GM12878 (cell line): Measurements from ENCODE around the gene AFAP1.

Source experiments
- CTCF ChIP-seq, 3 experiments: IDR thresholded peaks in 2 of 3; conservative IDR thresholded peaks in 1 of 3; 2 replicates each; pipeline ENCODE4 v1.5.1; 2011; ENCODE audit warnings: low read depth in 3 of 3, low read length in 3 of 3, mild to moderate bottlenecking in 3 of 3, control low read depth in 2 of 3, moderate library complexity in 2 of 3, inconsistent platforms in 1 of 3, mixed read lengths in 1 of 3; ENCODE audit not compliant: control insufficient read depth in 2 of 3, insufficient read depth in 1 of 3; ENCODE audit errors: extremely low read depth in 1 of 3
- ELK1 ChIP-seq: IDR thresholded peaks from 2 replicates; pipeline ENCODE4 v1.6.1; 2012; ENCODE audit warnings: low read depth, low read length, improper control_type of control experiment
- EZH2 ChIP-seq: IDR thresholded peaks from 2 replicates; pipeline ENCODE4 v1.6.1; 2012; ENCODE audit warnings: low read depth, mild to moderate bottlenecking, control low read depth, inconsistent platforms, low read length, borderline replicate concordance; ENCODE audit not compliant: control insufficient read depth
- NBN ChIP-seq: fragments of 450-650 bp; IDR thresholded peaks from 2 replicates; pipeline ENCODE4 v1.6.1; 2016
- NFIC ChIP-seq: IDR thresholded peaks from 2 replicates; pipeline ENCODE4 v1.6.1; 2012; ENCODE audit warnings: low read depth, mild to moderate bottlenecking, inconsistent platforms, low read length, moderate library complexity
- PBX3 ChIP-seq: IDR thresholded peaks from 2 replicates; pipeline ENCODE4 v1.6.1; 2011; ENCODE audit warnings: mild to moderate bottlenecking, low read depth, low read length, moderate library complexity; ENCODE audit not compliant: insufficient replicate concordance
- PML ChIP-seq: IDR thresholded peaks from 2 replicates; pipeline ENCODE4 v1.6.1; 2012; ENCODE audit warnings: low read length, inconsistent platforms
- POLR2A ChIP-seq: IDR thresholded peaks from 2 replicates; pipeline ENCODE4 v1.6.1; 2011; ENCODE audit warnings: low read depth, mild to moderate bottlenecking, low read length
- POLR2AphosphoS5 ChIP-seq: IDR thresholded peaks from 2 replicates; pipeline ENCODE4 v1.6.1; 2011; ENCODE audit warnings: mild to moderate bottlenecking, low read length, inconsistent platforms
- RFX5 ChIP-seq: IDR thresholded peaks from 2 replicates; pipeline ENCODE4 v1.6.1; 2011; ENCODE audit warnings: low read depth, low read length, improper control_type of control experiment
- SP1 ChIP-seq: IDR thresholded peaks from one replicate; pipeline ENCODE4 v1.6.1; 2011; ENCODE audit warnings: low read depth, low read length
- SRF ChIP-seq, 2 experiments: IDR thresholded peaks; 2 replicates each; pipeline ENCODE4 v1.6.1; 2011; ENCODE audit warnings: low read depth in 2 of 2, low read length in 2 of 2, mild to moderate bottlenecking in 1 of 2, moderate library complexity in 1 of 2
- YY1 ChIP-seq: IDR thresholded peaks from 2 replicates; pipeline ENCODE4 v1.6.1; 2011; ENCODE audit warnings: low read depth, mild to moderate bottlenecking, low read length
- ZNF274 ChIP-seq: IDR thresholded peaks from one replicate; pipeline ENCODE4 v1.8.0; 2011; ENCODE audit not compliant: insufficient read length, insufficient read depth

DNA sequence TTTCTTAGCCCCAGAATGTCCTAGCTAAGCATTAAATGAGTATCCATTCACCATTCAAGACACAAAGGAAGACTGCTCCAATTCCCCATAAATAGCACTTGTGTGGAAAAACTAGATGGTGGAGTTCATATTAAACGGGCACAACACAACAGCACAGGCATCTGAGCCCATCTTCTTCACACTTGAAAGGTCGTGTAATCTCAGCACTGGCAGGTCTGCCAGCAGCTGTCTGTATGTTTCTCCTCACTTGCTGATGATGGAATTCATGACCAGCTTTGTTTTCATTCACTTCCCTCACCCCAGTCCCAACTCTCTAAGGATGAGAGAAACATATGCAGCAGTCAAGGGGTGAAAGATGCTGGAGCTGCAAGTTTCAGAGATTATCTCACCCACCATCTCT lies 148.7 kb downstream of the AFAP1 start:
- TF ChIP-seq RFX5 (no peak), CTCF (IDR thresholded peaks at IDR 0.05 in 2 of 3, conservative IDR thresholded peaks at IDR 0.05 in 1 of 3; ENCODE audit: control insufficient read depth in 2 of 3, extremely low read depth in 1 of 3, insufficient read depth in 1 of 3, low read depth in 3 of 3, low read length in 3 of 3) (no peak), PBX3 (no peak), NFIC (no peak), NBN (no peak), EZH2 (no peak), SP1 (no peak), POLR2A (no peak), SRF (IDR thresholded peaks at IDR 0.05; ENCODE audit: low read depth in 2 of 2, low read length in 2 of 2) (no peak), POLR2AphosphoS5 (no peak), YY1 (no peak), PML (no peak), ELK1 (no peak), ZNF274 (no peak)
